Measurements from ENCODE around the gene BIRC3. TPM values are rescaled to one million over a fixed set of nuclear protein-coding genes. Genes with fewer than 3 reads are reported as not detected.
A peak's percentile ranks its signal among the peaks of the same experiment; 100 is the strongest.

The BIRC3 gene
- total RNA-seq, 1 donor from 2014 or later, result 0.08 TPM

- H3K27me3 Mint-ChIP-seq (ENCODE audit: unreplicated experiment), result no peaks in the 10 kb centered on the region
- no peak for DNase-seq (ENCODE audit: low spot score)
- H3K27ac Mint-ChIP-seq (ENCODE audit: unreplicated experiment), result no peak overlapping the region
- no peak overlapping the region for H3K4me3 Mint-ChIP-seq (ENCODE audit: unreplicated experiment)
- no peaks in the 10 kb centered on the region for H3K36me3 Mint-ChIP-seq (ENCODE audit: low read depth, unreplicated experiment)
- peaks cover 11% of the 10 kb centered on the region for H3K4me1 Mint-ChIP-seq (ENCODE audit: unreplicated experiment)
- TF ChIP-seq CTCF (IDR thresholded peaks at IDR 0.05; ENCODE audit: unreplicated experiment), result no peak
- no peaks in the 10 kb centered on the region for H3K9me3 Mint-ChIP-seq (ENCODE audit: unreplicated experiment)
Measured at GRCh38 chr11:102269927-102270326, 47.4 kb upstream of the BIRC3 start.

- Mint-ChIP-seq H3K27me3 (ENCODE audit: unreplicated experiment) (peaks cover 3% of the 10 kb centered on the region), H3K36me3 (ENCODE audit: low read depth, unreplicated experiment) (peaks cover 6% of the 10 kb centered on the region), H3K4me1 (ENCODE audit: unreplicated experiment) (peaks cover 28% of the 10 kb centered on the region), H3K27ac (ENCODE audit: unreplicated experiment) (no peak overlapping the region), H3K9me3 (ENCODE audit: unreplicated experiment) (no peaks in the 10 kb centered on the region), H3K4me3 (ENCODE audit: unreplicated experiment) (no peak overlapping the region)
- no peak for TF ChIP-seq CTCF (IDR thresholded peaks at IDR 0.05; ENCODE audit: unreplicated experiment)
- no peak for DNase-seq (ENCODE audit: low spot score)
Measured at GRCh38 chr11:102272047-102272824, 45.0 kb upstream of the BIRC3 start.

GRCh38 chr11:102274628-102275027 lies 42.7 kb upstream of the BIRC3 start:
- H3K27me3 Mint-ChIP-seq (ENCODE audit: unreplicated experiment), result peaks cover 3% of the 10 kb centered on the region
- H3K36me3 Mint-ChIP-seq (ENCODE audit: low read depth, unreplicated experiment), result peaks cover 6% of the 10 kb centered on the region
- H3K4me3 Mint-ChIP-seq (ENCODE audit: unreplicated experiment), result no peak overlapping the region
- no peaks in the 10 kb centered on the region for H3K9me3 Mint-ChIP-seq (ENCODE audit: unreplicated experiment)
- peaks cover 17% of the 10 kb centered on the region for H3K4me1 Mint-ChIP-seq (ENCODE audit: unreplicated experiment)
- DNase-seq (ENCODE audit: low spot score), result no peak
- no peak overlapping the region for H3K27ac Mint-ChIP-seq (ENCODE audit: unreplicated experiment)
- TF ChIP-seq CTCF (IDR thresholded peaks at IDR 0.05; ENCODE audit: unreplicated experiment), result no peak

GRCh38 chr11:102276362-102276761 lies 40.9 kb upstream of the BIRC3 start:
- H3K36me3 Mint-ChIP-seq (ENCODE audit: low read depth, unreplicated experiment), result peaks cover 6% of the 10 kb centered on the region
- H3K4me3 Mint-ChIP-seq (ENCODE audit: unreplicated experiment), result no peak overlapping the region
- no peak for TF ChIP-seq CTCF (IDR thresholded peaks at IDR 0.05; ENCODE audit: unreplicated experiment)
- H3K9me3 Mint-ChIP-seq (ENCODE audit: unreplicated experiment), result no peaks in the 10 kb centered on the region
- no peak for DNase-seq (ENCODE audit: low spot score)
- peaks cover 3% of the 10 kb centered on the region for H3K27me3 Mint-ChIP-seq (ENCODE audit: unreplicated experiment)
- peak overlapping the region; percentile 20 for H3K27ac Mint-ChIP-seq (ENCODE audit: unreplicated experiment)
- peaks cover 17% of the 10 kb centered on the region for H3K4me1 Mint-ChIP-seq (ENCODE audit: unreplicated experiment)

GRCh38 chr11:102276783-102277182 lies 40.5 kb upstream of the BIRC3 start:
- H3K4me3 Mint-ChIP-seq (ENCODE audit: unreplicated experiment), result no peak overlapping the region
- DNase-seq (ENCODE audit: low spot score), result no peak
- H3K27ac Mint-ChIP-seq (ENCODE audit: unreplicated experiment), result peak overlapping the region; percentile 20
- H3K9me3 Mint-ChIP-seq (ENCODE audit: unreplicated experiment), result no peaks in the 10 kb centered on the region
- H3K27me3 Mint-ChIP-seq (ENCODE audit: unreplicated experiment), result peaks cover 3% of the 10 kb centered on the region
- TF ChIP-seq CTCF (IDR thresholded peaks at IDR 0.05; ENCODE audit: unreplicated experiment), result no peak
- peaks cover 6% of the 10 kb centered on the region for H3K36me3 Mint-ChIP-seq (ENCODE audit: low read depth, unreplicated experiment)
- H3K4me1 Mint-ChIP-seq (ENCODE audit: unreplicated experiment), result peaks cover 17% of the 10 kb centered on the region

Data from endothelial cell (in vitro differentiated cells).